Measurements from ENCODE around the gene CACHD1.

DNA sequence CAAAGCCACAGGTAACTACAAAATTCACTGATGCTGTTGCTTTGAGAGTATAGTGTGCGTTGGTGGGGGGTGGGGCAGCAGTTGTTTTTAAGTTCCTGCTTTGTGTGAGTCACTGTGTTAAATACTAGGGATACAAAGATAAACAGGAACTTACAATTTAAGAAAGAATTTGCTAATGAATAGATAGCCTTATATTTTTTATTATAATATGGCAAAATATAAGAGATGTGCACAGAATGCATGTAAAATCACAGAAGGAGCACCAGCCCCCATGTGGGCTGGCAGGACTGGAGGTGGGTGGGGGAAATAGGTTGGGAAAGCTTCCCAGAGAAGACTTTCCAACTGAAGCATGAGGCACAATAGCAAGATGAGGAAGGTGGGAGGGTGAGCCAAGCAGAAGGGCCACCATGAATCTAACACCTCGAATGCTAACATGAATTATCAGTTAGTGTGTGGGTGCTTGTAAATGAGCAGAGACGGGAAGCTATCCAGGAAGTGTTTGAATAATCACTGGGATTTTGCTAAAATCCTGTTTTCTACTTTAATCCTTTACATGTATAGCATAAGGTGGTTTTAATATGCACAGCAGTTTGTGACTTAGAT is 217.9 kb downstream of the CACHD1 start:
- TF ChIP-seq CTCF (IDR thresholded peaks at IDR 0.05) (no peak), POLR2A (IDR thresholded peaks at IDR 0.05) (no peak)

Data from prostate gland (tissue), 2 donors.